Lung (tissue), 12 donors: ENCODE measurements around the gene CARD11. TPM values are rescaled to one million over a fixed set of nuclear protein-coding genes. Genes with fewer than 3 reads are reported as not detected.

Experiments
- ATAC-seq: fragments of 200-7000 bp; cut with Tn5 transposase; one replicate; pipeline ENCODE4 v1.9.1; 2020; ENCODE audit warnings: moderate number of reproducible peaks; ENCODE audit not compliant: insufficient read depth, low FRiP score
- DNase-seq, 3 donors: peaks; one replicate each; pipeline ENCODE4 v3.0.0-alpha.2; 2013 to 2017
- H3K27ac ChIP-seq, 2 donors: one replicate each; pipeline ENCODE4 v1.5.1; 2013; ENCODE audit warnings: mild to moderate bottlenecking in 2 of 2, moderate library complexity in 2 of 2, control low read depth in 1 of 2, inconsistent platforms in 1 of 2, low read depth in 1 of 2, low read length in 1 of 2
- H3K27me3 ChIP-seq, 3 donors: one replicate each; pipeline ENCODE4 v1.5.1; 2013; ENCODE audit warnings: low read length in 2 of 3; ENCODE audit not compliant: control insufficient read depth in 3 of 3, insufficient read depth in 3 of 3
- H3K36me3 ChIP-seq, 4 donors: one replicate each; pipeline ENCODE4 v1.5.1; 2013; ENCODE audit warnings: low read length in 4 of 4, mild to moderate bottlenecking in 1 of 4, moderate library complexity in 1 of 4; ENCODE audit not compliant: control insufficient read depth in 4 of 4, insufficient read depth in 4 of 4
- H3K4me1 ChIP-seq, 5 donors: one replicate each; pipeline ENCODE4 v1.5.1; 2013; ENCODE audit warnings: low read length in 5 of 5, mild to moderate bottlenecking in 2 of 5, moderate library complexity in 1 of 5; ENCODE audit not compliant: control insufficient read depth in 5 of 5, insufficient read depth in 5 of 5
- H3K4me3 ChIP-seq: one replicate; pipeline ENCODE4 v1.5.1; 2013; ENCODE audit warnings: mild to moderate bottlenecking, control low read depth, moderate library complexity
- H3K9ac ChIP-seq, 2 donors: one replicate each; pipeline ENCODE4 v1.5.1; 2013; ENCODE audit warnings: low read length in 2 of 2, control low read depth in 1 of 2; ENCODE audit not compliant: insufficient read depth in 1 of 2
- H3K9me3 ChIP-seq, 4 donors: one replicate each; pipeline ENCODE4 v1.5.1; 2013; ENCODE audit warnings: low read length in 3 of 4, mild to moderate bottlenecking in 1 of 4, moderate library complexity in 1 of 4; ENCODE audit not compliant: control insufficient read depth in 4 of 4, insufficient read depth in 3 of 4
- CTCF ChIP-seq: IDR thresholded peaks from 2 replicates; pipeline ENCODE4 v1.5.1; 2012; ENCODE audit warnings: mild to moderate bottlenecking; ENCODE audit errors: control extremely low read depth, extremely low read depth
- WGBS, 2 donors: extraction: QIAGEN DNeasy Blood & Tissue Kit; methylation state at CpG; one replicate each; pipeline ENCODE4 v1.1.7; 2013; 5-methylcytosine and 5-hydroxymethylcytosine counted together
- polyA plus RNA-seq, 2 donors: library from polyadenylated mRNA; stranded (reverse); fragments of 200-250 nt; gene quantifications; one replicate each; pipeline ENCODE4 v1.2.1, GENCODE V29; 2013
- total RNA-seq, 2 donors: library from RNA; depleted of rRNA in 1 of 2; stranded (reverse); fragments of >200 nt in 1 of 2; gene quantifications; one replicate each; pipeline ENCODE4 v1.2.1, GENCODE V29; 2014 to 2021
- donor health status: control.
- donor health status: control.
- donor health status: Bipolar disorder and iron deficiency.
- donor health status: healthy.
- donor health status: DM: yes; HTN: yes; CAD: no.

CARD11 gene
- total and polyA plus RNA-seq, 4 donors = 1.5 to 4.3 (median 3.7) TPM

- Histone ChIP-seq H3K27ac (no peak overlapping the region), H3K9ac (no peak overlapping the region), H3K27me3 (no peaks in the 10 kb centered on the region), H3K9me3 (peaks cover 0 to 9% (median 3%) of the 10 kb centered on the region in 4 donors), H3K36me3 (no peaks in the 10 kb centered on the region), H3K4me1 (no peaks in the 10 kb centered on the region), H3K4me3 (no peak overlapping the region)
- ATAC-seq (no peak), DNase-seq (no peak)
- 73 to 87% methylated on average over 3 of the region's 3 CpGs for WGBS, 2 donors
- TF ChIP-seq CTCF = no peak
These were observed 32.5 kb upstream of the CARD11 start for GRCh38 chr7:3076163-3076562.

DNA sequence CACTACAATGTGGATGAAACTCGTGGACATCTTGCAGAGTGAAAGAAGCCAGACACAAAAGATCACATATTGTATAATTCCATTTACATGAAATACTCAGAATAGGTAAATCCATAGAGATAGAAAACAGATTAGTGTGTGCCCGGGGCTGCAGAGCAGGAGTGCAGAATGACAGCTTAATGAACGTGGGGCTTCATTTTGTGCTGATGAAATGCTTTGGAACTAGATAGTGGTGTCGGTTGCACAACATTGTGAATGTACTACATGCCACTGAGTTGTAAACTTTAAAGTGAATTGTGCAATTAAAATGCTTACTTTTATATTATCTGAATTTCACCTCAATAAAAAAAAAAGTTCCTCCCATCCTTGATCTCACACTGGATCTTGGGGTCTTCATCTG, 31.8 kb upstream of the CARD11 start:
- no peak for TF ChIP-seq CTCF
- 80 to 86% methylated on average over 4 of the region's 4 CpGs for WGBS, 2 donors
- Histone ChIP-seq H3K4me3 (no peak overlapping the region), H3K27ac (no peak overlapping the region), H3K9ac (no peak overlapping the region), H3K9me3 (peaks cover 0 to 7% (median 3%) of the 10 kb centered on the region in 4 donors), H3K36me3 (no peaks in the 10 kb centered on the region), H3K27me3 (no peaks in the 10 kb centered on the region), H3K4me1 (no peaks in the 10 kb centered on the region)
- DNase-seq (no peak), ATAC-seq (no peak)

DNA sequence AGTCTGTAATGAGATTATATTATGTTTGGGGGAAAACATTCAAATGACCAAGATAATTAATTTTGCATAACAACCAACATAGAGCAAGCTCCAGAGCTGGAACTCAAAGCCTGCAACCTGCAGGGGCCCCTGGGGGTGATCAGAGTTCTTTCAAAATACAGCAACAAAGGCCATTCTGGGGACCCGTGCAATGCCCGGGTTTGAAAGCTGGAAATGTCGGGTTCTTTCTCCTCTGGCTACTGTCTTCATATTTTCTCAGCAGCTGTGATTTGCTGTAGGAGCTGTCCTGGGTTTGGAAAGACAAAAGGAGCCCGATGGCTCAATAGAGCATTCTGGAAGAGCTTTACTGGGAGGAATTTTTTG, 30.8 kb upstream of the CARD11 start:
- Histone ChIP-seq H3K9me3 (peaks cover 0 to 9% (median 3%) of the 10 kb centered on the region in 4 donors), H3K4me3 (no peak overlapping the region), H3K9ac (no peak overlapping the region), H3K4me1 (no peaks in the 10 kb centered on the region), H3K36me3 (no peaks in the 10 kb centered on the region), H3K27ac (no peak overlapping the region), H3K27me3 (no peaks in the 10 kb centered on the region)
- no peak for ATAC-seq
- WGBS, 2 donors = 78 to 84% methylated on average over 4 of the region's 4 CpGs
- no peak for TF ChIP-seq CTCF
- no peak for DNase-seq

DNA sequence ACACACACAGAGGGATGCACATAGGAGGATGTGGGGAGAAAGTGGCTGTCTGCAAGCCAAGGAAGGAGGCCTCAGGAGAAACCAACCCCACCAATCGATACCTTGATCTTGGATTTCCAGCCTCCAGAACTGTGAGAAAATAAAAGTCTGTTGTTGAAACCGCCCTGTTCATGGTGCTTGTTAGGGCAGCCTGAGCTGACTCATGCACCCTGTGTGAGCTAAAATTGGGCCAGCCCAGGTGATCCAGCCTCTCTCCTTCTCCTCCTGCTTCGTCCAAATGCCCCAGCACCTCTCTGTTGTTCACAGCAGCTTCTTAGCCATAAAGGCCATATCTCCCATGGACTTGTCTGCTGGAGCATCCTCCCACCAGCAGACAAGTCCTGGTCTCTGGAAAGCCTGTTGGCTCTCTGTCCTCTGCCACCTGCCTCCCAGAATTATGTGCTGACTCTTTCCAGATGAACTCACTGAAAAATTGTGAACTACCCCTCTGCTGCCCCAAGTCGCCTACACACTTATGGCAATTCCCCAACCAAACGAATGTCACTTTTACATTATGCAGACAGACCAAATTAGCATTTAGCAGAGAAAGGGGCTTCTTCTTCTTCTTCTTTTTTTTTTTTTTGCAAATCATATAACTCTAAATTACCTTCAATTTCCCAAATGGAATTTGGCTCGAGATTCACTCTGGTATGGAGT, 30.2 kb upstream of the CARD11 start:
- Histone ChIP-seq H3K36me3 (no peaks in the 10 kb centered on the region), H3K9ac (no peak overlapping the region), H3K4me3 (no peak overlapping the region), H3K4me1 (no peaks in the 10 kb centered on the region), H3K9me3 (peaks cover 0 to 10% (median 3%) of the 10 kb centered on the region in 4 donors), H3K27me3 (no peaks in the 10 kb centered on the region), H3K27ac (no peak overlapping the region)
- ATAC-seq (no peak), DNase-seq (no peak)
- 82 to 92% methylated on average over 6 of the region's 6 CpGs for WGBS, 2 donors
- no peak for TF ChIP-seq CTCF
